GM18511 (cell line): ENCODE measurements around the gene TENM4.
"Not testable (repeated sequence)": the region's sequence is repeated elsewhere in the genome, so short reads cannot be mapped to it uniquely, and the experiment has no call there.

Experiments used
- ATAC-seq: cut with Tn5 transposase; IDR thresholded peaks from one replicate; pipeline ENCODE4 v1.9.1; 2021; ENCODE audit warnings: mild to moderate bottlenecking, moderate library complexity; ENCODE audit not compliant: unreplicated experiment

TENM4 gene

GRCh38 chr11:78833237-78833636 lies 607.6 kb downstream of the TENM4 start:
- ATAC-seq: no peak

- no peak for ATAC-seq
These were observed 608.4 kb downstream of the TENM4 start for GRCh38 chr11:78832226-78832947.

- no peak for ATAC-seq
These were observed 609.3 kb downstream of the TENM4 start for GRCh38 chr11:78831571-78831970.

DNA sequence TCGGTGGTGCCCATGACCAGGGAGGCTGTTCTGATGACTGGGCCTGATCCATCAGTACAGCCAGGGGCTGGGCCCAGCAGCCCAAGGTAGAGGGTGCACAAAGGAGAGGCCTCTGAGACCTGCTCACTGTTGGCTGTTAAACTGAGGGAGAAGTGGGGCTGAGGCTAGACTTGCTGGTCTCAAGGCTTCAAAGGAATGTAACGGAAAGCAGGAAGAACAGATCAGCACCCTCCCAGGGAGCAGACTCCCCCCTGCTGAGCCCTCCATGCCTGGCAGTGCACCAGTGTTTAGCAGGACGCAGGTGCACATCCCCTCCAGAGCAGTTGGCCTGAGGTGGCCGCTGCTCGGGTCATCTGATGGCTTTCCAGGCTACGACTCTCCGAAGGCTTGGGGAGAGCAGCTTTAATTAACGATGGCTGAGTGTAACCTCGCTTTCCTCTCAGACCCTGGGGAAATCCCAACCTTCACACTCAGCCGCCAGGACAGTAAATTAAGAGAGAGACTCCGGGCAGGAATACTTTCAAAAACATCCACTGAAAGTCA lies 610.5 kb downstream of the TENM4 start:
- no peak for ATAC-seq

DNA sequence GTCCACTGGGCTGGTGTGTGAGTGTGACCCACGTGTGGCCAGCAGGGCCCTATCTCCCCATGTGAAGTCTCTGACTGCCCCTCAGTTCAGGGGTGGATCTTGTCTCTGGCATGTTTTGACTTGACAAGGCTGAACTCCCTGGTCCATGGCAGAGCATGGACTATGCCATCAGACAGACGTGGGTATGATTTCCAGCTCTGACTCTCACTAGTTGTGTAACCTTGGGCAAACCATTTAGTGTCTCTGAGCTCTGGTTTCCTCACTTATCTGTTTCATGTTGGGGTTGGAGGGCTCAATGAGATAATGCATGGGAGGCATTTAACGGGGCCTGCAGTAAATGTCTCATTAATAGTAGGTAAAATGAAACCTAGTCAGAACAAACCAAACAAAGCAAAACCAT lies 611.7 kb downstream of the TENM4 start:
- no peak for ATAC-seq

DNA sequence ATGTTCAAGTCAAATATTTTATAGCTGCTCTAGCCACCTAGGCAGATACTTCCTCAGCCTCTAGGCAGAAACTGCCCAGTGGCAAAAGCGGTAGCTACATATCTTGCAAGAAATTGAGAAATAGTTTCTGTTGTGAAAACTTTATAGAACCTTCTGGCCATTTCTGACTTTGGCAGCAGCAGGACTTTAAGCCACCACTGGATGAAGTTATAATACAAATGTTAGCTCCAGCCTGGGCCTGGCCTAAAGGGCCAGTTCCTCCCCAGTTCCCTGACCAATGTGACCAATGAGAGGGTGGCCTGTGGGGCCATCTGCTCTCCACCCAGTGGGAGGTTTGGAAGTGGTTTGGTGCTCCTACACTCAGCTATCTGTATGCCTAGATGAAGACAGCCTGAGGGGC lies 612.2 kb downstream of the TENM4 start:
- ATAC-seq: no peak

- ATAC-seq: not testable (repeated sequence)
These were observed 613.5 kb downstream of the TENM4 start for GRCh38 chr11:78827291-78827690.

DNA sequence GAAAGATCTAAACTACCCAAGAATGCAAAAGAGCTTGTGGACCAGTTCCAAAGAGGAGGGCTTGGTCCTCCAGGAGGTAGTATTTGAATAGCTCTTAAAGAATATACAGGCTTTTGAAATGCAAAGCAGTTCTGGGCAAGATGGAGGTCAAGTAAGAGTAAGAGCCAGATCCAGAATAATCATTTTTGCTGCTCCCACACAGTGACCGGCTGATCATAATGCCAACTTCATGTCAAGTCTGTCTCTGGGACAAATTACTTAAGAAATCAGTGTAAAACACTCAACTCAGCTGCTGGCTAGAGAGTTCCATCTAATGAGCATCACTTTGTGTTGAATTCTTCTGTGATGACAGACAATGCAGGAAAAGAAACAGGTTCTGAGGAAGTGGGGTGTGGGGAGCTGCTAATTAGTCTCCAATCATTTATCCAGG lies 615.2 kb downstream of the TENM4 start:
- no peak for ATAC-seq

GRCh38 chr11:78823588-78823987 lies 617.2 kb downstream of the TENM4 start:
- no peak for ATAC-seq

GRCh38 chr11:78822931-78823423 lies 617.9 kb downstream of the TENM4 start:
- no peak for ATAC-seq

- ATAC-seq: no peak
These were observed 619.2 kb downstream of the TENM4 start for GRCh38 chr11:78821371-78822306.

- ATAC-seq: no peak
These were observed 620.1 kb downstream of the TENM4 start for GRCh38 chr11:78820741-78821140.

DNA sequence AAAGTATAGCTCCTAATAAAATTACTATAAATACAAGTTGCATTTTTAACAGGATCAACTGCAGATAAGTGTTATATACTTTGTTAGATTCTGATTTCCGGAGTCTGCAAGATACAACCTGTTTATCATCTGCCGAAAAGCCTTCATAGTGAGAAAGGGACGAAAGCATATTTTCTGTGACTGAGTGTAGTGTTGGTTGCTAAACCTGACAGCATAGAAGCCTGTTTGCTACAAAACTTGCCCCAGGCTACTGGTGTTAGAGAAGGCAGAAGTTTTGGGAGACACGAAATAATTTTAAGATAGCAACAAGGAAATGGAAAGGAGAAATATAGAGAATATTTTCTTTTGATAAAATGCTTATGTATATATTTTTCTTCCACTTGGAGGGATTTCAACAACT lies 622.6 kb downstream of the TENM4 start:
- no peak for ATAC-seq

DNA sequence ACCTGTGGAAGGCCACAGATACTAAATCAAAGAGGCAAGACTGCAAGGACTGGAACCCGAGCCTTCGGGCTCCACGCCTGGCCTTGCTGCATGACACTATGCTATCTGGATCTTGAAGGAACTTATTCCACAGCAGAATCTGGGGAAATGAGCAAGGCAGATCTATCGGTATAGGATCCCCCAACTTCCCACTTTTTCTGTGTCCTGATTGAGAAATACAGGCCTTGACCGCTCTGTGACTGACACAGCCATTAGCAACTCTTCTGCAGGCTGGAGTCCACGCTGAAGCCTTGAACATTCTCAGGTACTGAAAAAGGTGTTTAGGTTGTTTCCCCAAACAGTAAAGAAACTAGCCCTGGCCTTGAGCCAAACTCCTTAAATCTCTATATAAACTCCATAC lies 625.0 kb downstream of the TENM4 start:
- ATAC-seq: no peak

DNA sequence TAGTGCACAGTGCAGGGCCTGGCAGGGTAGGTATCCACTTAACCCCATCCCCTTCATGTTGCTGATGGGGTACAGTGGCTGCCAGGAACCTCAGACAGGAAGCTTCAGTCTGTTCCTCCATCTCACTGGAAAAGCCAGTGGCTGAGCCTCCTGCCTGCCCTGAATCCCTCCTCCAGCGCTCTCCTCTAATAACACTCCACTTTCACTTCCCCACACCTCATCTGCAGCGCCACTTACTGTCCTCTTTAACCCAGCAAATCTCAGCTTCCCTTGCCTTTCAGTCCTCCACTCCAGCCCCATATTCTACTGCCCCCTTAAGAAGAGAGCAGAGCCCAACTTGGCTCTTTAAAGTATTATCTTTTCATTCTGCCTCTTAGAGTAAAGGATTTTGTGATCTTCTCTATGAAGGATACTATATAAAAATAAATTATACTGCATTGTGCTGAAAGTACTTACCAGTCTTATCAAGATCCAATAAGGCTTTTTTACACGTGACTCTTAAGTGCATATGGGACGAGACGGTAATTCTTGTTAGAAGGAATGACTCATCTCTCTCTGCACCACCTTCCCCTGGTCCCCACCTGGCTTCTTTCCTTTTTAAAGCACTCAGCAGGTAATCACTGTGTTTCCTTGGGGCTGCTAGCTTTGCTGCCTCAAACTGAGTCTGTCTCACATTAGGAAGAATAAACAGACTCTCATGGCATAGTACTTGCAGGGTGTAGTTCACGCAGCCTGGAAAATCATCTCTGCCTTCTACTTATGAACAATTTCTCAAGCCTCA lies 628.1 kb downstream of the TENM4 start:
- ATAC-seq: no peak

DNA sequence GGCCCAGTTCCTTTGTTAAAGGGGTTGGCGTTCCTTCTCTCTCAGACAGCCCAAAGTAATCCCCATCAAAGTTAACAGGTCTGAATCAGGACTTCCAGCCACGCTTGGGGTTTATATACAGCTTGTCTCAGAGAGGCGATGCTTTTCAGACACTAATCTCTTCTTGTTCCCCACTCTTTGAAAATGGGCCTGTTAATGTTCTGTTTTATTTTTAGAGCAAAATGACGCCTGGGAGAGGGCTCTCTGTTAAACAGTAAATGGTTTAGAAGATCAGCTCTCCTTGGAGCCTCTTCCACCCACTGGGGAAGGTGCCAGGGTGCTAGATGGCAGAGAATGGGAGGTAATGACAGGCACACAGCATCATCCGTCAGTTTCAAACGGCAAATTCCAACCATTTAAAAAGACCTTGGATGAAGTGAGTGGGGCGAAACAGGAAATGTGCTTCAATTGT lies 630.2 kb downstream of the TENM4 start:
- no peak for ATAC-seq

- no peak for ATAC-seq
These were observed 630.8 kb downstream of the TENM4 start for GRCh38 chr11:78809931-78810541.

- ATAC-seq: no peak
These were observed 631.9 kb downstream of the TENM4 start for GRCh38 chr11:78808923-78809322.

- no peak for ATAC-seq
These were observed 633.5 kb downstream of the TENM4 start for GRCh38 chr11:78807351-78807750.
